ENCODE results near the gene CHST8. TPM values are rescaled to one million over a fixed set of nuclear protein-coding genes. Genes with fewer than 3 reads are reported as not detected.

The CHST8 gene
- total and polyA plus RNA-seq, 12 donors, result 0.13 to 0.50 (median 0.22) TPM; not detected in 3

DNA sequence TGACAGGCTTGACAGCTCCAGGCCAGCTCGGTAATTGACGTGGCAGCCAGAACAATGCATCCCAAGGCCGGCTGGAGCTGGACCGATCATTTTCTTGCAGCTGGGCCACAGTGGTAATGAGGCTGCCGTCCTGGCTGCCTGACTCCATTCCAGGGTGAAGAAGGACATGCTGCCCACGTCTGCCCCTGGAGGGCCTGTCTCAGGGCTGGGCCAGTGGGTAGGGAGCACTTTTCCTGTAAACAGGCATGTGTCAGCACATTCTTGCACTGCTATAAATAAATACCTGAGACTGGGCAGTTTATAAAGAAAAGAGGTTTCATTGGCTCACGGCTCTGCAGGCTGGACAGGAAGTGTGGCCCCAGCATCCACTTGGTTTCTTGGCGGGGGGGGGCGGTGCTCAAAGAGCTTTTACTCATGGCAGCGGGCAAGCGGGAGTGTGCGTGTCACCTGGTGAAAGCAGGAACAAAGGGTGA is 136.8 kb downstream of the CHST8 start:
- Histone ChIP-seq H3K4me3 (no peak overlapping the region), H3K27me3 (peaks cover 0 to 11% (median 0%) of the 10 kb centered on the region in 7 donors), H3K36me3 (no peaks in the 10 kb centered on the region), H3K4me1 (peaks cover 0 to 7% (median 0%) of the 10 kb centered on the region in 9 donors), H3K9me3 (no peaks in the 10 kb centered on the region), H3K27ac (no peak overlapping the region)
- no peak for DNase-seq
- intact Hi-C loops (cut with DNase I), result loop anchor here in 1 of 10 donors (10.0 kb wide), 1 partner anchor 214 kb away; no protein-coding TSS in a partner anchor
- ATAC-seq, result peak in 7 of 8 donors; percentile 17 to 78 (median 59)
- 36 to 38% methylated on average over 12 of the region's 12 CpGs for WGBS, 2 donors
- no peak for TF ChIP-seq CTCF (IDR thresholded peaks at IDR 0.05)

GRCh38 chr19:33759356-33759755 is 137.6 kb downstream of the CHST8 start:
- no peaks in the 10 kb centered on the region for H3K36me3 ChIP-seq
- ATAC-seq (no peak), DNase-seq (no peak)
- intact Hi-C loops (cut with DNase I), result loop anchor here in 1 of 10 donors (10.0 kb wide), 1 partner anchor 215 kb away; no protein-coding TSS in a partner anchor
- no peak for TF ChIP-seq CTCF (IDR thresholded peaks at IDR 0.05)
- H3K4me3 ChIP-seq, result no peak overlapping the region
- H3K27ac ChIP-seq, result no peak overlapping the region
- peaks cover 0 to 7% (median 0%) of the 10 kb centered on the region in 7 donors for H3K27me3 ChIP-seq
- WGBS, 2 donors, result 77 to 81% methylated on average over 7 of the region's 7 CpGs
- no peaks in the 10 kb centered on the region for H3K9me3 ChIP-seq
- H3K4me1 ChIP-seq, result peaks cover 0 to 7% (median 0%) of the 10 kb centered on the region in 9 donors

GRCh38 chr19:33763633-33764371 is 142.0 kb downstream of the CHST8 start:
- no peak for TF ChIP-seq CTCF (IDR thresholded peaks at IDR 0.05)
- intact Hi-C loops (cut with DNase I), result no loop called here
- H3K4me3 ChIP-seq, result no peak overlapping the region

DNA sequence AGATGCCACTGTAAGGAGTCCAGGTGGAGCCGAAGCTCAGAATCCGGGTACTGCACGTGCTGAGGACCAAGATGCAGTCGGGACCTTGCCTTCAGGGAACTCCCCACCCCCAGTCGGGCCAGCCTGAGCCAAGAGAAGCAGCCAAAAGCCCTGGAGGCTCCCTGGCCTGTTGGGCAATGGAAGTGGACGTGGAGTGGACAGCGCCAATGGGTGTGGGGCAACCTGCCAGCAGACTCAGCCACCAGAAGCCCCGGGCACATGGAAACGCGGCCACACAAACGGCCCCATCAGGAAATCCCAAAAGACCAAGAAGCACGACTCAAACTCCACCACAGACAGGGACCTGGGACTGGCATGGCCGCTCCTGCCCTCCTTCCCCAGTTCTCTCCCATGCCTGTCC is 144.9 kb downstream of the CHST8 start:
- intact Hi-C loops (cut with DNase I), result loop anchor here in 1 of 10 donors (5.0 kb wide), 1 partner anchor 529 kb away; no protein-coding TSS in a partner anchor
- Histone ChIP-seq H3K9me3 (no peaks in the 10 kb centered on the region), H3K4me1 (no peaks in the 10 kb centered on the region), H3K4me3 (no peak overlapping the region), H3K27ac (no peak overlapping the region), H3K36me3 (no peaks in the 10 kb centered on the region), H3K27me3 (peaks cover 0 to 45% (median 17%) of the 10 kb centered on the region in 7 donors)
- DNase-seq (no peak), ATAC-seq (no peak)
- WGBS, 2 donors, result 78 to 80% methylated on average over 13 of the region's 13 CpGs
- no peak for TF ChIP-seq CTCF (IDR thresholded peaks at IDR 0.05)

More at GRCh38 chr19:33763633-33764371, 142.0 kb downstream of the CHST8 start:
- no peaks in the 10 kb centered on the region for H3K9me3 ChIP-seq
- DNase-seq (no peak), ATAC-seq (peak in 5 of 8 donors; percentile 52 to 77 (median 66))
- H3K4me1 ChIP-seq, result peaks cover 0 to under 1% (median 0%) of the 10 kb centered on the region in 9 donors
- no peak overlapping the region for H3K27ac ChIP-seq
- WGBS, 2 donors, result 64 to 67% methylated on average over 11 of the region's 11 CpGs
- peaks cover 0 to 22% (median 4%) of the 10 kb centered on the region in 7 donors for H3K27me3 ChIP-seq
- H3K36me3 ChIP-seq, result no peaks in the 10 kb centered on the region

Measured in heart right ventricle (tissue), 16 donors.